Amniotic epithelial cell (primary cell): Measurements from ENCODE around the gene SLC34A1.
"Not testable (repeated sequence)": the region's sequence is repeated elsewhere in the genome, so short reads cannot be mapped to it uniquely, and the experiment has no call there.

ENCODE experiments used
- DNase-seq: peaks from one replicate; pipeline ENCODE4 v3.0.0-alpha.2; 2010; ENCODE audit warnings: low read depth

SLC34A1 gene

DNA sequence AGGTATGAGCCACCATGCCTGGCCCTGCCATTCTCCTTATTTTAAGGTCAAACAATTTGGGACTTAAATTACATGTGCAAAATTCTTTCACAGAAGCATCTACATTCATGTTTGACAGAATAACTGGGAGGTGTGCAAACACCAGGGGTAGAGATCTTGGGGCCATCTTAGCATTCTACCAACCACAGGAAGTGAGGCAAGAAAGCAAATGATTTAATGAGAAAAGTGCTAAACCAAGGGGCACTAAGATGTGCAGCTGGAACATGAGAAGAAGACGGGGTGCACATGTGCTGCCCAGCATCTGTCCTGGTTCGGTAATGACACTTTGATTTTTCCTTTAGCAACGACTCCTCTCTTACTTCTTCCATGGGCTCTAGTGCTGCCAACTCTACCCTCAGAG lies 26.3 kb downstream of the SLC34A1 start:
- no peak for DNase-seq

DNA sequence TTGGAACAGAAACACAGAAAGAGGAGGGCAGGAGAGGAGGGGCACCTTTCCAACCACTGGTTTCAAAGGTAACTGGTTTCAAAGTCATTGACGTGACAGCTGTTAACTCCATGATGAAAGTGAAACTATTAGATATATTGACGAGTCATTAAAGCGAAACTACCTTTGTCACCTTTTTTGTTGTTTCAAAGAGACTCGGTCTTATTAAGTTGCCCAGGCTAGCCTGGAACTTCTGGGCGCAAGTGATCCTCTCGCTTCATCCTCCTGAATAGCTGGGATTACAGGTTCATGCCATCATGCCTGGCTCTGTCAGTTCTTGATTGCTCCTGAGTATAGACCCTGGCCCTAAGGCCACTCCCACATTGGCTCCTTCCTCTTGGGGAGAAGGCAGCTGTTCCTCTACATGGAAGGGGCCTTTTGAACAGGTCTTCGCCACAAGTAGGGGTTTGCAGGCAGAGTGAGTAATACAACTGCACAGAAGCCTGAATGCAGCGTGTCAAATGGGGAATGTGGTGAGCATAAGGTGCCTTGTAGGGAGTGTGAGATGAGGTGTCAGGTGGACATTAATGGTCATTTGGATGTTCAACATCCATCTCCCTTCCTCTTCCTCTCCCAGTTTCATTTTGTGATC lies 28.5 kb downstream of the SLC34A1 start:
- no peak for DNase-seq

DNA sequence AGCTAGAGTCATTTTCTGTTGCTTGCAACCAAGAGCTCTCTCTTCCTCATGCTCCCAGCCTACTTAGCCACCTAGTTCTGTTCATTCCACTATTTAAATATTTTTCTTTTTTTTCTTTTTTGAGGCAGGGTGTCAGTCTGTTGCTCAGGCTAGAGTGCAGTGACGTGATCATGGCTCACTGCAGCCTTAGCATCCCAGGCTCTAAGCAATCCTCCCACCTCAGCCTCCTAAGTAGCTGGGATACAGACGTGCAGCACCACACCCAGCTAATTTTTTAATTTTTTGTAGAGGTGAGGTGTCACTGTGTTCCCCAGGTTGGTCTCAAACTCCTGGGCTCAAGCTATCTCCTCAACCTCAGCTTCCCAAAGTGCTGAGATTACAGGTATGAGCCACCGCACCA lies 30.2 kb downstream of the SLC34A1 start:
- DNase-seq = no peak

DNA sequence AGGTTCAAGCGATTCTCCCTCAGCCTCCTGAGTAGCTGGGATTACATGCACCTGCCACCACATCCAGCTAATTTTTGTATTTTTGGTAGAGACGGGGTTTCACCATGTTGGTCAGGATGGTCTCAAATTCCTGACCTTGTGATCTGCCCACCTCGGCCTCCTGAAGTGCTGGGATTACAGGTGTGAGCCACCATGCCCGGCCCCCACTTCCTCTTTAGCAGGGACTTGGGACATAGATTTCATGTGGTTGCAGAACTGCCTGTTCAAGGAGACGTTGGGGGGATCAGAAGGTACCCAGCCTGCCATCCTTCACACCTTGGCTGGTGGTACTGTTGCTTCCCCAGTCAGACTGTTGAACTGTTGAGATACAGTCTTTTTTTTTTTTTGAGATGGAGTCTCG lies 32.8 kb downstream of the SLC34A1 start:
- not testable (repeated sequence) for DNase-seq

DNA sequence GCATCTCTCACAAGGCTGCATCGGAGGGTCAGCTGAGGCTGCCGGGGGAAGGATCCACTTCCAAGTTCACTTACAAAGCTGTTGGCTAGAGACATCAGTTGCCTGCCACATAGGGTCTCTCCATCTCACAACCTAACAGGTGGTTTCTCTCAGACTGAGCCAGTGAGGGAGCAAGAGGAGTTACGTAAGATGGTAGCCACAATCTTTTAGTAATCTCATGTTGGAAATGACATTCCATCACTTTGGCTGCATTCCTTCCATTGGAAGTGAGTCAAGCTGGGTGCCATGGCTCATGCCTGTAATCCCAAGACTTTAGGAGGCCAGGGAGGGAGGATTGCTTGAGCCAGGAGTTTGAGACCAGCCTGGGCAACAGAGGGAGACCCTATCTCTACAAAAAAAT lies 34.8 kb downstream of the SLC34A1 start:
- peak; percentile 87 for DNase-seq

DNA sequence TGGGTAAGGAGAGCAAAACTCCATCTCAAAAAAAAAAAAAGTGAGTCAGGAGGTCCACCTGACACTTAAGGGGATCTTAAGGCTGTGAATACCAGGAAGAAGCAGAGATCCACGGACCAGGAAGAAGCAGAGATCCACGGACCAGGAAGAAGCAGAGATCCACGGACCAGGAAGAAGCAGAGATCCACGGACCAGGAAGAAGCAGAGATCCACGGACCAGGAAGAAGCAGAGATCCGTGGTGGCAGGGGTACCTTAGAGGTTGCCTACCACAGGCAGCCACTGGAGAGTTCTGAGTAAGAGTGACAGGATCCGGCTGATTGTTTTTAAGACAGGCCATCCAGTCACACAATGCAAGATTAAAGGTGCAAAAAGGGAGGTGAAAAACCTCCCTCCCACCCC lies 36.2 kb downstream of the SLC34A1 start:
- not testable (repeated sequence) for DNase-seq

DNA sequence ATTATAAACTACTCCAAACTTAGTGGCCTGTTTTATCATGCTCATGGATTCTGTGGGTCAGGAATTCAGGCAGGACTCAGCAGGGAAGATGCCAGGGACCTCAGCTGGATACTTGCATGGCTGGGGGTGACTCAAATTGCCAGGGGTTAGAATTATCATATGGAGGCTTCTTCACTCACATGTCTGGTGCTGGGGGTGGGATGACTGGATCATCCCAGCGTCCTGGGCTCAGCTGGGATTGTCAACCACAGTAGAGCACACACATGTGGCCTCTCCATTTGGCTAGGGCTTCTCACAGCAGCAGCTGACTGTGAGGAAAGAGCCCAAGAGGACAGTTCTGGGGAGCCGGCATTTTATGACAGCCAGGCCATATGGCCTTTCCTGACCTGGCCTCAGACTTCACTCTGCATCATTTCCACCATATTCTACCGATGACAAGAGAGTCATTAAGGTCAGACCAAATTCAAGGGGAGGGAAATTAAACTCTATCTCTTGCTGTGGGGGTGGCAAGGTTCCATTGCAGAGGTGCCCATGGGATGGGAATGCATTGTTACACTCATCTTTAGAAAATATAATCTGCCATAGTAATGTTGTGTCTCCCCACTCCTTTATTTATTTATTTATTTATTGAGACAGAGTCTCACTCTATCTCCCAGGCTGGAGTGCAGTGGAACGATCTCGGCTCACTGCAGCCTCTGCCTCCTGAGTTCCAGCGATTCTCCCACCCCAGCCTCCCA lies 37.0 kb downstream of the SLC34A1 start:
- no peak for DNase-seq

DNA sequence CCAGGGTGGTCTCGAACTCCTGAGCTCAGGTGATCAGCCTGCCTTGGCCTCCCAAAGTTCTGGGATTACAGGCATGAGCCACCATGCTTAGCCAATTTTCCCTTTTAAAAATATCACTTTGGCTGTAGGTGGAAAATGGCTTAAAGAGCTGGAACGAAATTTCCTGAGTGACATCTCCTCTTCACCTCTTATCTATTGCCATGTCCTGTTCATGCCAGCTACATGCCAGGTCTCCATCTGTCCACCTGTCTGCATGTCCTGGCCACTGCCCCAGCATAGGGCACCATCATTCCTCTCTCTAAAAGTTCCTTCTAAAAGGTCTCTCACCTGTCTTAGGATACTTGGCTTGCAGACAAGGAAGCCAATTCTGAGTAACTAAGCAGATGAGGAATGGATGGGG lies 39.4 kb downstream of the SLC34A1 start:
- no peak for DNase-seq

DNA sequence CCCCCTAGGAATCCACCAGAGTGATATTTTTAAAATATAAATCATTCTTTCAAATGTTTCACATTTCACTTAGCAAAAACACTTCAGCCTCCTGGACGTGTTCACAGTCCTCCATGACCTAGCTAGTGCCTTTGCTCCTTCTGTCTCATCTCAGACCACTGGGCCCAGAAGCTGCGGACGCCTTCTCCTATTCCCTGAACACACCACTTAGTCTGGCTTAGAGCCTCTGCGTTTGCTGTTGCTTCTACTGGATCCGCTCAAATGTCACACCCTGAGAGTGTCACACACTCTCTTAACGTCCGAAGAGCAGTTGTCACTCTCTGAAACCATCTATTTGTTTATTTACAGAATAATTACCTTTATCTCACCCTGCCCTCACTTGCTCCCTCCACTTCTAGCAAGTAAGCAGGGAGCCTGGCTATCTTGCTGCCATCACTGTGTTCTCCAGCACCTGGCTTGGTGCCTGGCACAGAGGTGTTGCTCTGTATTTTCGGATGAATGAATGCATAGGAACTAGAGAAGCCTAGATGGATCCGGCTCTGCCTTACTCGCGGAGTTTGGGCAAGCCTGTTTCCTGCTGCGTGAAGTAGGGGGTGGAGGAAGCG lies 41.1 kb downstream of the SLC34A1 start:
- no peak for DNase-seq

DNA sequence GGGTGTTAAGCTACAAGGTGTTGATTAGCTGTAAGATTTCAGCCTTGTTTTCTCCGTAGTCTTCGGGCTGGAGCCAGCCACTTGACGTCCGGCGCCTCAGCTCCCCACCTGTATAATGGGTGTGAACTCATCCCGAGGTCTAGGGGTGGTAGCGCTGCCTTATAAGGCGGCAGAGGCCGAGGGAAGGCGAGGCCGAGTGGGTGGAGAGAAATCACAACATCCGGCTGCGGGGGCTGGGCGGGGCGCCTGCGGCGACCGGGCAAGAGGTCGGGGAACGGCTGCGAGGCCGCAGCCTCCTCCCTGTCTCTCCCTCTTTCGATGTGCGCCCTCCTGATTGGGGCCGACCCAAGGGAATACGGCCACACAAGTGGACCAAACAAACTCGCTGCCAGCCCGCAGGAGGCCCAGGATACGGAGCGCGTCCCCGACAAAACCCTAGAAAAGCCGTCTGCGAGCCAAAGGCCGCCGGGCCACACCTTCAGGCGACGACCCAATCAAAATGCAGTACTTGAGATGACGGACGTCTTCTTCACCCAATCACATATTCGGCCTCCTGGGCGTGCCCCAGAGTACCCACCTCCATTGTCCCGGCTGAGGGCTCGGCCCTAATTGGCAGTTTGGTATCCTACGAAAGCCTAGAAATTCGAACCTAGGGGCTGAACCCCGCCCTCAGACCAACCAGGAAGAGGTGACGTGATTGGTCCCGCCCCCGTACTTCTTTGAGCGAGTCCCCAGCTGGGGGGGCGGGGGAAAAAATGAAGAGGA lies 41.7 kb downstream of the SLC34A1 start:
- DNase-seq = peak; percentile 100

DNA sequence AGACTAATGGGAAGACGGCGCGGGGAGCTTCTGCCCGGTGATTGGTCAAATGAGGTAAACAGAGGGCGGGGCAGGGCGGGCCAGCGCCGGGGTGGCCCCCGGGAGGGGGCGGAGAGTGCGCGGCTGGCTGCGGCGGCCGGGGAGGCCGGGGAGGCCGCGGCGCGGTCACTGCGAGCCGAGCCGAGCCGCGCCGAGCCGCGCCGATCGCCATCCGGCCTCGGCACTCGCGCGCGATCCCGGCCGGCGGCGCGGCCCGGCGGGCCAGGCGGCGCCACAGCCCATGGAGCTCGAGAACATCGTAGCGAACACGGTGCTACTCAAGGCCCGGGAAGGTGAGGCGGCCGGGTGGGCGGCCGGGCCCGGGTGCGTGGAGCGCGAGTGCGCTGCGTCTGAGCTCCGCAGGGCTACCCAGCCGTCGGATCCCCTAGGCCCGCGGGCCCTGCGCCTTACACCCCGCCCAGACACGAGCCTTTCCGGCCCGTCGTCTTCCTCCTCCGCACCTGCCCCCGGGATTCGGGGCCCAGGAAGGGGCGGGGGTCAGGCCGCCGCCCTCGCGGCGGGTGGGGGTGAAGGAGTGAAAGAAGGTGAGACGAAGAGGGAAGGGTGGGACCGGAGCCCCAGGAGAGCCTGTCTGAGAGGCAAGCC lies 42.5 kb downstream of the SLC34A1 start, which contains the start of gene GRK6:
Gene GRK6, plus strand, starts transcription at position 111 of the 645 bp plus-strand sequence. Its CDS starts 170 bp downstream, at position 281.
- DNase-seq = no peak

DNA sequence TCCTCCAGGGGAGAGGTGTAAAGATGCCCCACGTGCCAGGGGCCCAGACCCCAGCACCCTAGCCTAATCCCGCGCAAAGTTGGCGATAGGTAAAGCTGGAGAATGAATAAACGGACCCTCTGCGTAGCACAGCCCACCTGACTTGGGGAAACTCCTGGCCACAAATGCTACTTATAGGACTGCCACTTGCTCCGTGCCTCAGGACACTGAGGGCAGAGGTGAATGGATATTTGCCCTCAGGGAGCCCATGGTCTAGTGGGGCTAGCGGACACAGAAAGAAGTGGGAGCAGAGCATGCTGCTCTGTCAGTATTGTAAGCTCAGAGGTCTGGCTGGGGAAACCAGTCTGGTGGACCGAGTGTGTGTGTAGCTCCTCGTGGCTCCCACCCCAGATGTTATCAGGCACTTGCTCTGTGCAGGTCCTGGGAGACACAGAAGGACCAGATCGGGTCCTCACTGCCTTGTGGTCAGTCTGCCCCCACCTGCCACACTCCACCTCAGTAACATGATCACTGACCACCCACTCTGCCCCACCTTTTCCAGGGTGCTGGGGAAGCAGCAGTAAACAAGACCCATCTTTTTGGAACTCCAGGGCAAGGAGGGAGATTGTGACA lies 43.1 kb downstream of the SLC34A1 start:
- DNase-seq = no peak

DNA sequence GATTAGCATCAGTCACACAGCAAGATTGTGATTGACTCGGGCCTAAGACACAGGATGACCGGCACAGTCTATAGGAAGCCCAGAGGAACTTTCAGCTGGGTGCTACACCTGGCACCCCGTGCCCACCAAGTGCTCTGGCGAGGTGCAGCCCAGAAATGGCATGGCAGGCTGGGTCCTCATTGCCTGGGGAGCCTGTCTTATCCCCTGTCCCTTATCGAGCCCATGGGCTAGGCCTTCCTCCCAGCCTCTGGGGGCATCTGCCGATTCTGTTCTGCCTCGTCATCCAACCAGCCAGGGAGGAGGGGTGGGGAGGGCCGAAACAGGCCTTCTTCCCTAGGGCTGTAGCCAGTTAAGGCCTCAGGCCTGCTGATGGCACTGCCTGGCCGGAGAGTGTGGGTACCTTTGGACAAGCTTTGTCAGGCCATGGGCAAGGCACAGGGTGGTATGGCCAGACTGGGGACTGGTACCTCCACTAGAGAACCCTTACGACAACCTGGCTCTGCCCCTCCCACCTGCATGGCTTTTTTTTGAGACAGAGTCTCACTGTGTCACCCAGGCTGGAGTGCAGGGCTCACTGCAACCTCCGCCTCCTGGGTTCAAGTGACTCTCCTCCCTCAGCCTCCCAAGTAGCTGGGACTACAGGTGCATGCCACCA lies 43.8 kb downstream of the SLC34A1 start:
- no peak for DNase-seq

DNA sequence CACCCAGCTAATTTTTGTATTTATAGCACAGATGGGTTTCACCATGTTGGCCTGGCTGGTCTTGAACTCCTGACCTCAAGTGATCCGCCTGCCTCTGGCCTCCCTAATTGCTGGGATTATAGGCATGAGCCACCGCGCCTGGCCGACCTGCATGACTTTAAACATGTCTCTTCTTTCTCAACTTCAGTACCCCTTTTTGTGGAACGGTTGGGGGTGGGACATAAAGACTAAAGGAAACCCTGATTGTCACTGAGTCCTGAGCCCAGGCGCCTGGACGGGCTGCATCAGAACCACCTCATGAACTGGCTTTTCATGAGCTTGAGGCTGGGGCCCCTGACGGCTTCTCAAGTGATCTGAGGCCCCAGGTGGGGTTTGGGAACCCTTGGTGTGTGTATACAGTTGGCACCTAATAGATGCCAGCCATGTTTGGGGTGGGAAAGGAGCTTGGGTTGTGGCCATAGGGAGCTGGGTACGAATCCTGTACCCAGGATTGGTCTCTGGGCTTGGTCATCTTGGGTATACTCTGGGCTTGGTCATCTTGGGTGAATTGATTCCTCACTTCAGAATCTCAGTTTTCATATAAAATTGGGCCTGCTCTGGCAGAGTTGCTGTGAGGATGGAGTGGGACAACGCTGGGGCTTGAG lies 44.5 kb downstream of the SLC34A1 start:
- DNase-seq = no peak

DNA sequence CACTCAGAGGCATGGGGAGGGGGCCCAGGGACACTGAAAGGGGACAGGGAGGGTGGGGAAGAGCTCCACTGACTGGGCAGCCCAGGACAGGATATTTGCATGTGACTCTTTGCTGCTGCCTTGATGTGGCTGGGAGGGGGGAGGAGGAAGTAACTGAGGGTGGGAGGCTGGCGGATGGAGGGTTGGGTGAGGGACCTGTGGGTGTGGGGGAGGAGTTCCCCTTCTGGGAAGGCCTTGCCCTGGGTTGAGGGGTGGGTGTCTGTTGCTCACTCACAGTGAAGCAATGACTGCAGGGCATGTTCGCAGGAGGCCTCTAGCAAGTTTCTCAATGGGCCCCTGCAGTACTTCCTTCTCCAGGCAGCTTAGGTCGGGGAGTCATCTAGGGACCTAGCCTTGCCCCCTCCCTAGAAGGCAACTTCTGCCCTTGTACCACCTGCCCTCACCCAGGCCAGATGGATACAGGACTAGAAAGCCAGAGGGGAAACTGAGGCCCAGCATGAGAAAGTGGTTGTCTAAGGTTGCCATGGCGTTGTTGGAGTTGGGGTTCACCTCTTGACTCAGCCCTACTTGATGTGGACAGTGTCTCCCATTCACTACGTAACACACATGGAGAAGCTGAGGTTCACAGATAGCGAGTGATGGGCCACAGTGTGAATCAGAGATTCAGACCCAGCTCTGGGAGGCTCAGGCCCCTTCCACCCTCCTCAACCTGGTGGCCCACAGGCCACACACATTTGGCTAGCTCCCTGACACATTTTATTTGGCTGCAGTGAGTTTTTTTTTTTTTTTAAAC lies 45.2 kb downstream of the SLC34A1 start:
- peak; percentile 25 for DNase-seq

DNA sequence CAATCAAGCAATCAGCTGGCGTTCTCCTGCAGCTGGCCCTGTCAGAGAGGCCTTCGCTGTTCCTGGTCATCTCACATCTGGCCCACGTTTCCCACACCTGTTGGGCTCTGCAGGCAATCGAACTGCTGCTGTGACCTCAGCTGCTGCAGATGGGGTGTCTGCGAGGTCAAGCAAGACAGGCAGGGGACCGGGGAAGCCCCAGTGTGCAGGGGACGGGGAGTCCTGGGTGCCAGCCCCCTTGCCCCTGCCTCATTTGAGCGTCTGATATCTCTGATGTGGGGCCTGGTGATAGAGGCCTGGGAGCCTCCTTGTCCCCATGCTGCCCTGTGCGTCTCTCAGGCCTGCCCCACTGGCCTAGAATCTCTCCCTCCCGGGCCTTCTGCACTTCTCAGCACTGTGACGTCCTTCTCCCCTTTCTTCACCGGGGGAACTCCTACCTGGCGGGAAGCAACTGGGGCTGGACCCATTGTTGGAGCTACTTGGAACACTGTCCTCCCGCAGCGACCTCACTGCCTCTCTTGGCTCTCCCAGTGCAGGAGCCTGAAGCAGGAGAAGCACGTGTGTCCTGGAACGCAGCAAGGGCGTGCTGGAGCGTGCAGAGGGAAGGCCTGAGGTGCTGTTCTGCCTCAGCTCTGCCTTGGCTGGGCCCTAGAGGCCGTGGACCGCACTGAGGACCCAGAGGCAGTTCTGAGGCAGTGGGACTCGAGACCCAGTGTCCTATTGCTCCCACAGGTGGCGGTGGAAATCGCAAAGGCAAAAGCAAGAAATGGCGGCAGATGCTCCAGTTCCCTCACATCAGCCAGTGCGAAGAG lies 46.1 kb downstream of the SLC34A1 start:
- DNase-seq = no peak

DNA sequence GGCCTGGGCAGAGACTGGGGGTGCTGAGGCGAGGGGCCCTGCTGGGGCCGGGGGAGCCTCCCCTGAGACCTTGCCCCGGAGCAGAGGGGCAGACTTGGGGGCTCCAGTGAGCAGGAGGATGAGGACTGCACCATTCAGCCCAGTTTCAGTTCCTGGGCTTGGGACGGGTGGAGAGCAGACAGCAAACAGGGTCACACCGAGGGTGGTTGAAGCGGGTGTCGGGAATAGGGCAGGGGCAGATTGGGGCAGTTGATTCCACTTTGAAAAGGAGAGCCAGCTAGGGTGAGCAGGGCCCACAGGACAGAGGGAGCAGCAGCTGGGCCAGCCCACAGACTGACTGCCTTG lies 46.7 kb downstream of the SLC34A1 start:
- DNase-seq = no peak

DNA sequence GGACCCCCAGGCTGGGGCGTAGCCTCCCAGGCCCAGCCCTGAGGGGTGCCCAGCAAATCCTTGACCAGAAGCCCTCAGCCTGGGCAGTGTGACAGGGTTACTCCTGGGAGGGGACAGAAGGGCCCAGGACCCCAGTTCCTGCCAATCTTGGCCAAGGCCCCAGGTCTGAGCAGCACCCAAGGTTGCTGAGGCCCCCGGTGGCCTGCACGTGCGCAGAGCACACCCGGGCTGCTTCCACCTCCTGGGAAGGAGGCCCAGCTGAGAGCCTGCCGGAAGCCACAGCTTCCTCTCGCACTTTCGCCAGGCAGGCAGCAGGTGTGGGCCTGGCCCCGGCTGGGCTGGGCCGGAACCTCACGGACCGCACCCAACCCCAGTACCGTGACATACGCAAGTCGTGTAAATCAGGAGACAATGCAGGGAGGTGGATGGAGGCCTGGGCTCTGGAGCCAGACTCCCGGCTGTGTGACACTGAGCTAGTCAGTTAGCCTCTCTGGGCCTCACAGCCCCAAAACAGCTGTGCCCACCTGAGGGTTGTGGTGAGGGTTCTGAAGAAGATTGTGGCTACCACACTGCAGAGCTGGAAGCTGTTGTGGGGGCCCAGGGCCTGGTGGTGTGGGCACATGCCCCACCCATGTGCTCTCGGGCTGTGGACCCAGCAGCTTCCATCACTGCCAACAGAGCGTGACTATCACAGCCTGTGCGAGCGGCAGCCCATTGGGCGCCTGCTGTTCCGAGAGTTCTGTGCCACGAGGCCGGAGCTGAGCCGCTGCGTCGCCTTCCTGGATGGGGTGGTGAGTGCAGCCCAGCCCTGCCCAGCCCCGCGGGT lies 47.3 kb downstream of the SLC34A1 start:
- no peak for DNase-seq
